Liver (tissue), 9 donors: ENCODE measurements around the gene ODAD3. TPM values are rescaled to one million over a fixed set of nuclear protein-coding genes. Genes with fewer than 3 reads are reported as not detected.
"Not testable (repeated sequence)": the region's sequence is repeated elsewhere in the genome, so short reads cannot be mapped to it uniquely, and the experiment has no call there.

ENCODE experiments used
- DNase-seq: peaks from one replicate; pipeline ENCODE4 v3.0.0-alpha.2; 2017; ENCODE audit warnings: low spot score
- H3K27ac ChIP-seq, 2 donors: one replicate each; pipeline ENCODE4 v1.7.0; 2013; ENCODE audit warnings: inconsistent platforms in 2 of 2, low read length in 2 of 2, control low read depth in 1 of 2, low read depth in 1 of 2, mild to moderate bottlenecking in 1 of 2
- H3K27me3 ChIP-seq, 4 donors: one replicate each; pipeline versions ENCODE4 v1.6.1 to v1.7.0; 2013; ENCODE audit warnings: low read length in 3 of 4, inconsistent platforms in 1 of 4, mild to moderate bottlenecking in 1 of 4, moderate library complexity in 1 of 4; ENCODE audit not compliant: control insufficient read depth in 4 of 4, insufficient read depth in 4 of 4
- H3K36me3 ChIP-seq, 4 donors: one replicate each; pipeline versions ENCODE4 v1.6.1 to v1.7.0; 2013; ENCODE audit warnings: low read length in 3 of 4, mild to moderate bottlenecking in 3 of 4, low read depth in 1 of 4, moderate library complexity in 1 of 4; ENCODE audit not compliant: control insufficient read depth in 4 of 4, insufficient read depth in 3 of 4
- H3K4me1 ChIP-seq, 4 donors: one replicate each; pipeline versions ENCODE4 v1.6.1 to v1.7.0; 2013; ENCODE audit warnings: low read length in 3 of 4, mild to moderate bottlenecking in 3 of 4, moderate library complexity in 1 of 4; ENCODE audit not compliant: control insufficient read depth in 4 of 4, insufficient read depth in 4 of 4
- H3K4me3 ChIP-seq, 3 donors: one replicate each; pipeline versions ENCODE4 v1.6.1 to v1.7.0; 2013; ENCODE audit warnings: low read length in 3 of 3, control low read depth in 1 of 3, low read depth in 1 of 3, mild to moderate bottlenecking in 1 of 3
- H3K9ac ChIP-seq, 2 donors: one replicate each; pipeline ENCODE4 v1.7.0; 2013; ENCODE audit warnings: low read length in 2 of 2, mild to moderate bottlenecking in 2 of 2, moderate library complexity in 2 of 2, control low read depth in 1 of 2, low read depth in 1 of 2
- H3K9me3 ChIP-seq, 4 donors: one replicate each; pipeline versions ENCODE4 v1.6.1 to v1.7.0; 2013; ENCODE audit warnings: low read length in 3 of 4; ENCODE audit not compliant: control insufficient read depth in 4 of 4
- EGR1 ChIP-seq, 2 donors: IDR thresholded peaks; 2 replicates each; pipeline ENCODE4 v1.6.1; 2016 to 2018; ENCODE audit warnings: antibody characterized with exemption in 2 of 2, low read depth in 2 of 2
- FOXA2 ChIP-seq: IDR thresholded peaks from 2 replicates; pipeline ENCODE4 v1.6.1; 2016; ENCODE audit warnings: antibody characterized with exemption
- GABPA ChIP-seq, 2 donors: IDR thresholded peaks in 1 of 2; conservative IDR thresholded peaks in 1 of 2; 2 replicates each; pipeline ENCODE4 v1.6.1; 2016; ENCODE audit warnings: antibody characterized with exemption in 2 of 2, mild to moderate bottlenecking in 1 of 2, moderate library complexity in 1 of 2
- HNF4G ChIP-seq: IDR thresholded peaks from 2 replicates; pipeline ENCODE4 v1.6.1; 2016; ENCODE audit warnings: antibody characterized with exemption
- NR2F2 ChIP-seq: IDR thresholded peaks from 2 replicates; pipeline ENCODE4 v1.6.1; 2016; ENCODE audit warnings: antibody characterized with exemption
- TAF1 ChIP-seq: conservative IDR thresholded peaks from 2 replicates; pipeline ENCODE4 v1.6.1; 2016; ENCODE audit warnings: antibody characterized with exemption, mild to moderate bottlenecking
- YY1 ChIP-seq: IDR thresholded peaks from 2 replicates; pipeline ENCODE4 v1.6.1; 2016; ENCODE audit warnings: antibody characterized with exemption, mild to moderate bottlenecking
- WGBS: extraction: QIAGEN DNeasy Blood & Tissue Kit; methylation state at CpG from one replicate; pipeline ENCODE4 v1.1.7; 2013; 5-methylcytosine and 5-hydroxymethylcytosine counted together
- polyA plus RNA-seq, 2 donors: library from polyadenylated mRNA; stranded (reverse) in 1 of 2; unstranded in 1 of 2; fragments of 200-250 nt in 1 of 2; fragments of >200 nt in 1 of 2; fragmentation: Nextera tagmentation in 1 of 2; extraction: Ambion mirVana in 1 of 2; gene quantifications; one replicate each; pipeline versions ENCODE4 v1.2.1 to v1.2.3, GENCODE V29; 2013 to 2015
- total RNA-seq, 2 donors: library from RNA; depleted of rRNA; stranded (reverse); fragments of >200 nt; gene quantifications; one replicate each; pipeline ENCODE4 v1.2.3, GENCODE V29; 2014
- TF ChIP-seq, protein P1 (sequence below): IDR thresholded peaks from 2 replicates; pipeline ENCODE4 v1.6.1; 2016; ENCODE audit warnings: antibody characterized with exemption, mild to moderate bottlenecking
- TF ChIP-seq, protein P2 (sequence below): fragments of 150-350 bp; IDR thresholded peaks from 2 replicates; pipeline ENCODE4 v1.5.1; 2017; ENCODE audit warnings: improper control_type of control experiment, low read depth, low read length; ENCODE audit not compliant: missing input control
- TF ChIP-seq, protein P3 (sequence below): IDR thresholded peaks from 2 replicates; pipeline ENCODE4 v1.6.1; 2016; ENCODE audit warnings: antibody characterized with exemption
- TF ChIP-seq, protein P4 (sequence below): IDR thresholded peaks from 2 replicates; pipeline ENCODE4 v1.6.1; 2016; ENCODE audit warnings: antibody characterized with exemption
- donor health status: healthy.
- donor health status: healthy.
- donor health status: healthy.
- donor health status: healthy.
- donor health status: healthy.

ODAD3 gene
- total and polyA plus RNA-seq, 4 donors, result 0.08 to 0.46 (median 0.21) TPM; not detected in 1

DNA sequence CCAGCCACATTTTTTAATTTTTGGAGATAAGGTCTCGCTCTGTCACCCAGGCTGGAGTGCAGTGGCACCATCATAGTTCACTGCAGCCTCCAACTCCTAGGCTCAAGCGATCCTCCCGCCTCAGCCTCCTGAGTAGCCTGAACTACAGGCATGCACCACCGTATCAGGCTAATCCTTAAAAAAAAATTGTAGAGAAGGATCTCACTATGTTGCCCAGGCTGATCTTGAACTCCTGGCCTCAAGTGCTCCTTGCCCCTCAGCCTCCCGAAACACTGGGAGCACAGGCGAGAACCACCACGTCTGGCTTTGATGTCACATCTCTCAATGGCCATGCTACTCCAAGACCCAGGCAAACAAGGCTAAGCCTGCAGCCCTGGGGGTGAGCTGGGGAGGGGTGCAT, 21.7 kb upstream of the ODAD3 start (continued):
- TF ChIP-seq, protein P1, sequence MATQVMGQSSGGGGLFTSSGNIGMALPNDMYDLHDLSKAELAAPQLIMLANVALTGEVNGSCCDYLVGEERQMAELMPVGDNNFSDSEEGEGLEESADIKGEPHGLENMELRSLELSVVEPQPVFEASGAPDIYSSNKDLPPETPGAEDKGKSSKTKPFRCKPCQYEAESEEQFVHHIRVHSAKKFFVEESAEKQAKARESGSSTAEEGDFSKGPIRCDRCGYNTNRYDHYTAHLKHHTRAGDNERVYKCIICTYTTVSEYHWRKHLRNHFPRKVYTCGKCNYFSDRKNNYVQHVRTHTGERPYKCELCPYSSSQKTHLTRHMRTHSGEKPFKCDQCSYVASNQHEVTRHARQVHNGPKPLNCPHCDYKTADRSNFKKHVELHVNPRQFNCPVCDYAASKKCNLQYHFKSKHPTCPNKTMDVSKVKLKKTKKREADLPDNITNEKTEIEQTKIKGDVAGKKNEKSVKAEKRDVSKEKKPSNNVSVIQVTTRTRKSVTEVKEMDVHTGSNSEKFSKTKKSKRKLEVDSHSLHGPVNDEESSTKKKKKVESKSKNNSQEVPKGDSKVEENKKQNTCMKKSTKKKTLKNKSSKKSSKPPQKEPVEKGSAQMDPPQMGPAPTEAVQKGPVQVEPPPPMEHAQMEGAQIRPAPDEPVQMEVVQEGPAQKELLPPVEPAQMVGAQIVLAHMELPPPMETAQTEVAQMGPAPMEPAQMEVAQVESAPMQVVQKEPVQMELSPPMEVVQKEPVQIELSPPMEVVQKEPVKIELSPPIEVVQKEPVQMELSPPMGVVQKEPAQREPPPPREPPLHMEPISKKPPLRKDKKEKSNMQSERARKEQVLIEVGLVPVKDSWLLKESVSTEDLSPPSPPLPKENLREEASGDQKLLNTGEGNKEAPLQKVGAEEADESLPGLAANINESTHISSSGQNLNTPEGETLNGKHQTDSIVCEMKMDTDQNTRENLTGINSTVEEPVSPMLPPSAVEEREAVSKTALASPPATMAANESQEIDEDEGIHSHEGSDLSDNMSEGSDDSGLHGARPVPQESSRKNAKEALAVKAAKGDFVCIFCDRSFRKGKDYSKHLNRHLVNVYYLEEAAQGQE, result no peak

DNA sequence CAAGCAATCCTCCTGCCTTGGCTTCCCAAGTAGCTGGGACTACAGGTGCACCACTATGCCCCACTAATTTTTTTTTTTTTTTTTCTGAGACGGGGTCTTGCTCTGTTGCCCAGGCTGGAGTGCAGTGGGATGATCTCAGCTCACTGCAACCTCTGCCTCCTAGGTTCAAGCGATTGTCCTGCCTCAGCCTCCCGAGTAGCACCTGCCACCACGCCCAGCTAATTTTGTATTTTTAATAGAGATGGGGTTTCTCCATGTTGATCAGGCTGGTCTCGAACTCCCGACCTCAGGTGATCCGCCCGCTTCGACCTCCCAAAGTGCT, 20.3 kb upstream of the ODAD3 start:
- 80% methylated on average over 9 of the region's 9 CpGs for WGBS
- H3K27ac ChIP-seq, H3K27me3 ChIP-seq, H3K4me1 ChIP-seq, H3K9me3 ChIP-seq, H3K36me3 ChIP-seq, DNase-seq, H3K4me3 ChIP-seq, H3K9ac ChIP-seq: not testable (repeated sequence)

DNA sequence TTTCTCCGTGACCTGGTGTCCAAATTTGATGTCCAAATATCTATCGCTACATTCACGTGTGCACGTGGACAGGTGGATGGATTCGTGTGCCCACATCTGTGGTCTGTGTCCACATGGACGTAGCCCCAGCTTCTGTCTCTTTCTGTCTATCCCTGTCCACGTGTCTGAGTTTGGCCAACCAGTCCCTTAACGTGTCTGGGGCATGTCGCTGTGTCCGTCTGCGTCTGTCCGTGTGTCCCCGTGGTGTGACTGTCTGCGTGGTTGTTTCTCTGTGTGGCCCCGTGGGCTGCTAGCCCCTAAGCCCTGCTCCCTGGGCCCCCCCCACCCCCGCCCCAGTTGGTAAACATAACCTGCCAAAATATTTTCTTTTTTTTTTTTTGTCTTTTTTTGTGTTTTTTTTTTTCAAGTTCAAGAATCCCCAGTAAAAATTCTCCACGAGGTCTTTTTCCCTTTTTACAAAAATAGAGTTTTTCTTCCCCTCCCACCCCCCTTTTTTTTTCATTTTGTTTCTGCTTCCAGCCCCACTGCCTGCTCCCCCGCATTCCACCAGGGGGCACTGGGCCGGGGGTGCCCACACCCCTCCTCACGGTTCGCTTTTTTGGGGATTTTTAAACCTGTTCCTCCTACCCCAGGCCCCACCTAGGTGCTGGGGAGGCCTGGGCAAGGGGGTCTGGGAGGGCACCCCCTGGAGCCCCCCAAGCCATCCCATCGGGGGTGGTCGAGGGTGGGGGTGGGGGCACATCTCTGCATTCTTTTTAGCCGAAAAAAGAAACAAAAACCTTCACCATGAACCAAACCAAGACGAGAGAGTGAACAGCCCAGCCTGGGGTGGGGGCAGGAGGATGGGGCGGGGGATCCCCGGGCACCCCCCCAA, 18.8 kb upstream of the ODAD3 start:
- Histone ChIP-seq H3K27ac (no peak overlapping the region), H3K9me3 (no peaks in the 10 kb centered on the region), H3K36me3 (peaks cover 3 to 9% (median 7%) of the 10 kb centered on the region in 4 donors), H3K9ac (no peak overlapping the region), H3K4me1 (no peaks in the 10 kb centered on the region), H3K4me3 (no peak overlapping the region), H3K27me3 (no peaks in the 10 kb centered on the region)
- WGBS, result 55% methylated on average over 27 of the region's 27 CpGs
- no peak for TF ChIP-seq EGR1 (IDR thresholded peaks at IDR 0.05; ENCODE audit: low read depth in 2 of 2)
- TF ChIP-seq, protein P2, sequence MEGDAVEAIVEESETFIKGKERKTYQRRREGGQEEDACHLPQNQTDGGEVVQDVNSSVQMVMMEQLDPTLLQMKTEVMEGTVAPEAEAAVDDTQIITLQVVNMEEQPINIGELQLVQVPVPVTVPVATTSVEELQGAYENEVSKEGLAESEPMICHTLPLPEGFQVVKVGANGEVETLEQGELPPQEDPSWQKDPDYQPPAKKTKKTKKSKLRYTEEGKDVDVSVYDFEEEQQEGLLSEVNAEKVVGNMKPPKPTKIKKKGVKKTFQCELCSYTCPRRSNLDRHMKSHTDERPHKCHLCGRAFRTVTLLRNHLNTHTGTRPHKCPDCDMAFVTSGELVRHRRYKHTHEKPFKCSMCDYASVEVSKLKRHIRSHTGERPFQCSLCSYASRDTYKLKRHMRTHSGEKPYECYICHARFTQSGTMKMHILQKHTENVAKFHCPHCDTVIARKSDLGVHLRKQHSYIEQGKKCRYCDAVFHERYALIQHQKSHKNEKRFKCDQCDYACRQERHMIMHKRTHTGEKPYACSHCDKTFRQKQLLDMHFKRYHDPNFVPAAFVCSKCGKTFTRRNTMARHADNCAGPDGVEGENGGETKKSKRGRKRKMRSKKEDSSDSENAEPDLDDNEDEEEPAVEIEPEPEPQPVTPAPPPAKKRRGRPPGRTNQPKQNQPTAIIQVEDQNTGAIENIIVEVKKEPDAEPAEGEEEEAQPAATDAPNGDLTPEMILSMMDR, result peak; percentile 6
- DNase-seq, result no peak

DNA sequence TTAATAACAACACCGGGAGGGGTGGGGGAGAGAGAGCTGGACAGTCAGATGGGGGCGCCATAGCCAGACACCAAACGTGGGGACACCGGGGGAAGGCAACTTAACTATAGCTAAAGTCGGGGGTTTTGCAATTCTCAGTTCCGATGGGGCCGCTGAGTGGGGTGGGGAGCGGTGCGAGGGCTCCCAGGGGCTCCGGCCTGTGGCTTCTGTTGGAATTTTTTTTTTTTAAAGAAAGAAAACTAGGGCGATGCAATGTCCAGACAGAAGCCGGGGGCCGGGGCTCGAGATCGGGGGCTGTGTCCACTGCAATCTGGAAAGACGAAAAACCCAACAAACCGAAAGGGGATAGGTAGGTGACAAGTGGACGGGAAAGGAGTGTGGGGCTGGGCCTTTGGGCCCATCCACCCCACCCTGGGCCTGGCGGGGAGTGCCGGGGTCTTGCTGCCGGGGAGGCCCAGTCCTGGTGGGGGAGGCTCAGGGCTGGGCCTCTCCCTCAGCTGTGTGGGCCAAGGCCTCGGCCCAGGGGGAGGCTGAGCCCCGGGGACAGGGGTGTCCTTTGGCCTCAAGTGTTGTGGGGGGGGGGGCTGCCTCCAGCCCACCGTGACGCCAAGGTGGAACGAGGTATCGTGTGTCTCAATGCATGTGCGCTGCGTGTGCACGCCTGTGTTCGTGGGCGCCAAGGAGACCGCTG, 17.8 kb upstream of the ODAD3 start:
- 81% methylated on average over 33 of the region's 33 CpGs for WGBS
- Histone ChIP-seq H3K9ac (no peak overlapping the region), H3K9me3 (no peaks in the 10 kb centered on the region), H3K27me3 (no peaks in the 10 kb centered on the region), H3K27ac (no peak overlapping the region), H3K4me1 (no peaks in the 10 kb centered on the region), H3K36me3 (peaks cover 7 to 18% (median 13%) of the 10 kb centered on the region in 4 donors), H3K4me3 (no peak overlapping the region)
- TF ChIP-seq GABPA (IDR thresholded peaks at IDR 0.05 in 1 of 2, conservative IDR thresholded peaks at IDR 0.05 in 1 of 2), result no peak
- TF ChIP-seq, protein P3, sequence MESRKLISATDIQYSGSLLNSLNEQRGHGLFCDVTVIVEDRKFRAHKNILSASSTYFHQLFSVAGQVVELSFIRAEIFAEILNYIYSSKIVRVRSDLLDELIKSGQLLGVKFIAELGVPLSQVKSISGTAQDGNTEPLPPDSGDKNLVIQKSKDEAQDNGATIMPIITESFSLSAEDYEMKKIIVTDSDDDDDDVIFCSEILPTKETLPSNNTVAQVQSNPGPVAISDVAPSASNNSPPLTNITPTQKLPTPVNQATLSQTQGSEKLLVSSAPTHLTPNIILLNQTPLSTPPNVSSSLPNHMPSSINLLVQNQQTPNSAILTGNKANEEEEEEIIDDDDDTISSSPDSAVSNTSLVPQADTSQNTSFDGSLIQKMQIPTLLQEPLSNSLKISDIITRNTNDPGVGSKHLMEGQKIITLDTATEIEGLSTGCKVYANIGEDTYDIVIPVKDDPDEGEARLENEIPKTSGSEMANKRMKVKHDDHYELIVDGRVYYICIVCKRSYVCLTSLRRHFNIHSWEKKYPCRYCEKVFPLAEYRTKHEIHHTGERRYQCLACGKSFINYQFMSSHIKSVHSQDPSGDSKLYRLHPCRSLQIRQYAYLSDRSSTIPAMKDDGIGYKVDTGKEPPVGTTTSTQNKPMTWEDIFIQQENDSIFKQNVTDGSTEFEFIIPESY, result no peak
- TF ChIP-seq HNF4G, result no peak
- TF ChIP-seq, protein P1, result no peak
- TF ChIP-seq, protein P4, sequence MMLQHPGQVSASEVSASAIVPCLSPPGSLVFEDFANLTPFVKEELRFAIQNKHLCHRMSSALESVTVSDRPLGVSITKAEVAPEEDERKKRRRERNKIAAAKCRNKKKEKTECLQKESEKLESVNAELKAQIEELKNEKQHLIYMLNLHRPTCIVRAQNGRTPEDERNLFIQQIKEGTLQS, result no peak
- no peak for TF ChIP-seq YY1
- no peak for TF ChIP-seq TAF1
- no peak for TF ChIP-seq FOXA2
- no peak for TF ChIP-seq NR2F2
- no peak for DNase-seq
